BLaER1 (cell line): Measurements from ENCODE around the gene HMX1.
A peak's percentile ranks its signal among the peaks of the same experiment; 100 is the strongest.

ENCODE experiments used
- H3K27ac ChIP-seq: shearing (Covaris generic); formaldehyde crosslinking; 2 replicates; pipeline ENCODE4 v1.8.1; 2022
- H3K27me3 ChIP-seq: shearing (Covaris generic); formaldehyde crosslinking; 2 replicates; pipeline ENCODE4 v1.8.1; 2022
- H3K36me3 ChIP-seq: shearing (Covaris generic); formaldehyde crosslinking; 2 replicates; pipeline ENCODE4 v1.8.1; 2022
- H3K4me1 ChIP-seq: shearing (Covaris generic); formaldehyde crosslinking; 2 replicates; pipeline ENCODE4 v1.8.1; 2022
- H3K4me2 ChIP-seq: shearing (Covaris generic); formaldehyde crosslinking; 2 replicates; pipeline ENCODE4 v1.8.1; 2022
- H3K4me3 ChIP-seq: shearing (Covaris generic); formaldehyde crosslinking; 2 replicates; pipeline ENCODE4 v1.8.1; 2022
- H3K9ac ChIP-seq: shearing (Covaris generic); formaldehyde crosslinking; 2 replicates; pipeline ENCODE4 v1.8.1; 2022
- H3K9me3 ChIP-seq: shearing (Covaris generic); formaldehyde crosslinking; 2 replicates; pipeline ENCODE4 v1.8.1; 2022
- H4K20me1 ChIP-seq: shearing (Covaris generic); formaldehyde crosslinking; 2 replicates; pipeline ENCODE4 v1.8.1; 2022
- Cebpa-rat ChIP-seq: shearing (Covaris generic); IDR thresholded peaks from 2 replicates; pipeline ENCODE4 v1.8.1; 2022

Gene HMX1

DNA sequence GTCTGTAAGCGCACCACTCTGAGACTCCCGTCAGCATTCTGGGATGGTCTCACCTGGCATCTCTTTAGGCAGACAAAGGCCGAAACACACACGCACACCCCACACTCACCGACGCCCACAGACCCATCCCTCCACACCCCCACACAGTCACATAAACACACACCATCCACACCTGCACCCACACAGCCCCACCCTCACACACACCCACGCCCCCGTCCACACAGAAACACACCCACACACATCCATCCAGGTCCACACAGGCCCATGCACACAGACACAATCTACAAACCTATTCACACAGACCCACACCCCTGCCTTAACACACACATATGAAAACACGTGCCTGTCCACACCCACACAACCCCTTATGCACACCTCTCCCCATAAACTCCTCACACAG lies 9.2 kb upstream of the HMX1 start:
- H3K4me1 ChIP-seq = peaks cover 10% of the 10 kb centered on the region
- no peak for TF ChIP-seq Cebpa-rat
- no peaks in the 10 kb centered on the region for H3K9me3 ChIP-seq
- no peak overlapping the region for H3K27ac ChIP-seq
- H3K9ac ChIP-seq = no peak overlapping the region
- H3K36me3 ChIP-seq = no peaks in the 10 kb centered on the region
- H3K27me3 ChIP-seq = peaks cover 49% of the 10 kb centered on the region
- H4K20me1 ChIP-seq = peaks cover 8% of the 10 kb centered on the region
- no peak overlapping the region for H3K4me3 ChIP-seq
- no peak overlapping the region for H3K4me2 ChIP-seq

DNA sequence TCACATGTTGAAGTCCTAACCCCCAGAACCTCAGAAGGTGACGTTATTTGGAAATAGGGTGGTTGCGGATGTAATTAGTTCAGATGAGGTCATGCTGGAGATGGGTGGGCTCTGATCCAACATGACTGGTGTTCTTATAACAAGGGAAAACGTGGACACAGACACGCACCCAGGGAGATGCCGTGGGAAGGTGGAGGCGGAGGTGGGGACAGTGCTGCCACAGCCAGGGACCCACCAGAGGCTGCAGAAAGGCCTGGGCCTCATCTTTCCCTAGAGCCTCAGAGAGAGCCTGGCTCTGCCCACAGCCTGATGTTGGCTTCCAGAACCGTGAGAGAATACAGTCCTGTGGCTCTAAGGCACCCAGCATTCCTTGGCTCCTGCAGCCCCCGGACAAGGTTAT lies 7.9 kb upstream of the HMX1 start:
- H3K27ac ChIP-seq = no peak overlapping the region
- H3K27me3 ChIP-seq = peaks cover 49% of the 10 kb centered on the region
- H4K20me1 ChIP-seq = no peaks in the 10 kb centered on the region
- peaks cover 23% of the 10 kb centered on the region for H3K4me1 ChIP-seq
- H3K4me2 ChIP-seq = no peak overlapping the region
- H3K9ac ChIP-seq = no peak overlapping the region
- TF ChIP-seq Cebpa-rat = no peak
- H3K36me3 ChIP-seq = no peaks in the 10 kb centered on the region
- no peaks in the 10 kb centered on the region for H3K9me3 ChIP-seq
- no peak overlapping the region for H3K4me3 ChIP-seq

DNA sequence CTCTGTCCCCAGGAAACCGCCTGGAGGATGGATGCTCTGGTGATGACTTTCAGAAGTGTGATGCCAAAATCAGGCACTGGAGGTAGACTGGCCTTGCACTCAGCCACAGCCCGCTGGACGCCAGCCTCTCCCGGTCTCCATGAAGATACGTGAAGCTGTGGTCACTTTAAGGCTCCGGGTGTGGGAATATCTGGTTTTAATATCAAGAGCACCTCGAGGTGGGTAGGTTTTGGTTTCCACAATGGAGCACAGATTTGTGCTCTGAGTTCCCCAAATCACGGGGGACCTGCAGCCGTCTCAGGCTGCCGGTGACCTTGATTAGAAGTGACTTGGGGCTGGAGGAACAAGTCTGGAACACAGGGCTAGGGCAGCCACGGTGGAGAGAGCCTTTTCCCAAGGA lies 6.8 kb upstream of the HMX1 start:
- Histone ChIP-seq H3K36me3 (no peaks in the 10 kb centered on the region), H3K9ac (no peak overlapping the region), H4K20me1 (no peaks in the 10 kb centered on the region), H3K4me1 (peaks cover 28% of the 10 kb centered on the region), H3K27me3 (peaks cover 39% of the 10 kb centered on the region), H3K27ac (no peak overlapping the region), H3K9me3 (peaks cover 10% of the 10 kb centered on the region), H3K4me2 (peak overlapping the region; percentile 39; the same call in 1 of the 2 replicates), H3K4me3 (no peak overlapping the region)
- TF ChIP-seq Cebpa-rat = no peak

DNA sequence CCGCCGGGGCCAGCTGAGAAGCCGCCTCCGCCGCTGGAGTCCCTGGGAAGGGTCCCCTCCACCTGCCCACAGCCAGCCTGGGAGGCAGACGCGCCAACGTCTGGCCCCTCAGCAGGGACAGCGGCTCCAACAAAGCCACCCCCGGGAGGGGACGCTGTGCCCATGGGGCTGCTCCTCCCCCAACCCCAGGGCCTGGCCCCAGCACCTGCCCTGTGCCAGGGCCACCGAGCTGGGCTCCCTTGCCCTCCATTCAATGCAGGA lies 6.1 kb upstream of the HMX1 start:
- Histone ChIP-seq H3K4me2 (peak overlapping the region; percentile 39), H3K27me3 (peaks cover 44% of the 10 kb centered on the region), H3K4me1 (peaks cover 28% of the 10 kb centered on the region), H3K9me3 (peaks cover 17% of the 10 kb centered on the region), H3K4me3 (no peak overlapping the region), H3K27ac (no peak overlapping the region), H4K20me1 (no peaks in the 10 kb centered on the region), H3K36me3 (no peaks in the 10 kb centered on the region), H3K9ac (no peak overlapping the region)
- TF ChIP-seq Cebpa-rat = no peak

DNA sequence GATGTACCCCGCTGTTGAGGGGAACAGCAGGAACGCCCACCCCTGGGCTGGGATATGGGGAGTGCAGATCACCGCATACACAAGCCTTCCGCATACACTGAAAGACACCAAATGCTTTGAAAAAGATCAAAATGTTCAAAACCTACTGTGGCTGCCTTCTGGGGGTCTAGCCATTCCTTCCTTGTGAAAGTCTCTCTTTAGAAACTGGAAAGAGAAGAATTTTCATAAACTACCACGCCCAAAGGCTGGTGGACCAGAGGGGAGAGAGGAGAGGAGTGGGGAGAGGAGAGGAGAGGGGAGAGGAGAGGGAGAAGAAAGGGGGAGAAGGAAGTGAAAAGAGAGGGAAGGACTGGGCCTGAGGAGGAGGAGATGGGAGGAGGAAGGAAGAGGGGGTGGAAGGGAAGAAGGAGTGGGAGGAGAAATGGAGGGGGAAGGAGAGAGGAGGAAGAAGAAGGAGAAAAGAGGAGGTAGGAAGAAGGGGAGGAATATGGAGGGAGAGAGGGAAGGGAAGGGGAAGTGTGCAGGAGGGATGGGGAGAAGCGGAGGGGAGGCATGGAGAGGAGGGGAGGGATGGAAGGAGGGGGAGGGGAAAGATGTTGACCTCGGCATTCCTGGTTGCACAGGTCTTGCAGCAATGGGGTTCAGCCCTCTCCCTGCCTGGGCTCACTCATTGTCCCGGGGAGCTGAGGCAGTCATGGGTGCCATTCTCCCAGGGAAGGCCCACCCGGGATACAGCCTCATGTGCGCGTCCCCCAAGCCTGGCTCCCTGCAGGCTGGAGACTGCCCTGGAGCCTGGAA lies 5.5 kb upstream of the HMX1 start:
- peaks cover 50% of the 10 kb centered on the region for H3K27me3 ChIP-seq
- no peak for TF ChIP-seq Cebpa-rat
- H3K9me3 ChIP-seq = peaks cover 22% of the 10 kb centered on the region
- H3K9ac ChIP-seq = no peak overlapping the region
- H3K27ac ChIP-seq = no peak overlapping the region
- peak overlapping the region; percentile 39 for H3K4me2 ChIP-seq
- H3K36me3 ChIP-seq = no peaks in the 10 kb centered on the region
- H3K4me3 ChIP-seq = no peak overlapping the region
- H3K4me1 ChIP-seq = peaks cover 28% of the 10 kb centered on the region
- H4K20me1 ChIP-seq = no peaks in the 10 kb centered on the region

DNA sequence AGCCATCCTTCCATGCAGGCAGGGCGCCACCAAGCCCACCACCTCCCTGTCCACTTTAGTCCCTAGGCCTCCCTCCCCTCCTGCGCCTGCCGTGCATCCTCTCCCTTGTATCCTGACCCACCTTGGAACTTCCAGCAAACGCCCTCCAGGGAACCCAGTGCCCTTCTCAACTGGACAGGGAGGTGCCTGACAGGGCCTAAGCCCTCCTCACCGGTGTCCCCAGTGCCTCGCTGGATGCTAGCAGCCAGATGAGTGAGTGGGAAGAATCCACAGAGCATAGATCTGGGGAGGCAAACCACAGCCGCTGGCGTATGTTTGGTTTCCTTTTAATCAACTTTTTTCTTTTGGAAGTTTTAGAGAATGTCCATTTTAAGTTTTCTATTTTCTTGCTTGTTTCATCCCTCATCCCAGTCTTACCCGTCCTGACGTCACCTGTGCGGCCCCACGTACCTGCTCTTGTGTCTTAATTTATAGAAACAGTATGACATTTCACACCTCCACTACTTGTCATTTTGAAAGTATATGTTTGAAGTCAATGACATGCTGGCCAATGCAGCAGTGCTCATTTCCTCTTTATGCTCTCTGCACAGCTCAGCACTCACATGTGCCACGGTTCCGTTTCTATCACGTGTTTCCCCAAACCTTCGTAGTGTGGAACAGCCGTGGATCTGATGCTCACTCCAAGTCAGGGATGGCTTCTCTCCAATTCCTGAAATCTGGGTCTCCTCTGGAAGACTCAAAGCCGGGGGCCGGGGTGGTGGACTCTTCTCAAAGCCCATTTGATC lies 3.4 kb upstream of the HMX1 start:
- Histone ChIP-seq H3K4me1 (peaks cover 28% of the 10 kb centered on the region), H3K27me3 (peaks cover 63% of the 10 kb centered on the region), H3K9me3 (peaks cover 33% of the 10 kb centered on the region), H3K36me3 (no peaks in the 10 kb centered on the region), H3K27ac (no peak overlapping the region), H3K4me3 (no peak overlapping the region), H3K9ac (no peak overlapping the region), H4K20me1 (no peaks in the 10 kb centered on the region), H3K4me2 (peak overlapping the region; percentile 61)
- no peak for TF ChIP-seq Cebpa-rat

DNA sequence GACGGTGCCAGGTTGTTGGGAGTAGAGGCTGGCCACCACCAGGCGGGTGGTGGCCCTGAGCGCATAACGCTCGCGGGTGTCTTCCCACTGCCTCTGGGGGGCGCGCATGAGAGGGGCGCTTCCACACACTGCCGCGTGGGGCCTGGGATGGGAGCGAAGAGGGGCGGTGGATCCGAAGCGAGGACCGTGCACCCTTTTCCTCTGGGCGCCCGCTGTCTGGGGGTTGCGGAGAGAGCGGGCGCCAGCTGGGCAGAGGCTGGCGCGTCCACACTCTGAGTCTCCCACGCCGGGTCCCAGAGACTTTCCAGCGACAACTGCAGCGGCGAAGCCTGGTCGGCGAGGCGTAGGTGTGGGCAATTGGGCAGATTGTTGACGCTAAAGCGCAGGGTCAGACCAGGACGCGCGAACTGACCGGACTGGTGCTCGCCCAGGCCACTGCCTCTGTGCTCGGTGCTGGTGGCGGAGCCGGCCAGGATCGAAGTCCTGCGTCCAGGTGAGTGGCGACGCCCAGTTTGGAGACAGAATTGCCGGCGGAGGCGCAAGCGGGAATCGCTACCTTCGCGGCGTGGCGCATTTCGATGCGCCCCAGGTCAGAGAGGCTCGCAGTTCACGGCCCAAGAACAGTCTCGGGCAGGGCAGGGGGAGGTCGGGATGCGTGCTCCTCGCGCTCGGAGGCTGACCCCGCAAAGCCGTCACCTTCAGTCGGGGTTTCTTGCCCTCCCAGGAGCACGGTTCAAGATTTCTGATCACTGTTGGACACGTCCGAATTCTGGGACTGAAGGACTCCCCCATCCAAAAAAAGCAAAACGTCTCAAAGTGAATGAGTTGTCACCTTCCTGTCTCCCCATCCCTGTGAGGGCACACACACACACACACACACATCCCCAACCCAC lies 2.6 kb upstream of the HMX1 start:
- peaks cover 72% of the 10 kb centered on the region for H3K27me3 ChIP-seq
- H3K4me3 ChIP-seq = no peak overlapping the region
- H3K4me2 ChIP-seq = peak overlapping the region; percentile 61

DNA sequence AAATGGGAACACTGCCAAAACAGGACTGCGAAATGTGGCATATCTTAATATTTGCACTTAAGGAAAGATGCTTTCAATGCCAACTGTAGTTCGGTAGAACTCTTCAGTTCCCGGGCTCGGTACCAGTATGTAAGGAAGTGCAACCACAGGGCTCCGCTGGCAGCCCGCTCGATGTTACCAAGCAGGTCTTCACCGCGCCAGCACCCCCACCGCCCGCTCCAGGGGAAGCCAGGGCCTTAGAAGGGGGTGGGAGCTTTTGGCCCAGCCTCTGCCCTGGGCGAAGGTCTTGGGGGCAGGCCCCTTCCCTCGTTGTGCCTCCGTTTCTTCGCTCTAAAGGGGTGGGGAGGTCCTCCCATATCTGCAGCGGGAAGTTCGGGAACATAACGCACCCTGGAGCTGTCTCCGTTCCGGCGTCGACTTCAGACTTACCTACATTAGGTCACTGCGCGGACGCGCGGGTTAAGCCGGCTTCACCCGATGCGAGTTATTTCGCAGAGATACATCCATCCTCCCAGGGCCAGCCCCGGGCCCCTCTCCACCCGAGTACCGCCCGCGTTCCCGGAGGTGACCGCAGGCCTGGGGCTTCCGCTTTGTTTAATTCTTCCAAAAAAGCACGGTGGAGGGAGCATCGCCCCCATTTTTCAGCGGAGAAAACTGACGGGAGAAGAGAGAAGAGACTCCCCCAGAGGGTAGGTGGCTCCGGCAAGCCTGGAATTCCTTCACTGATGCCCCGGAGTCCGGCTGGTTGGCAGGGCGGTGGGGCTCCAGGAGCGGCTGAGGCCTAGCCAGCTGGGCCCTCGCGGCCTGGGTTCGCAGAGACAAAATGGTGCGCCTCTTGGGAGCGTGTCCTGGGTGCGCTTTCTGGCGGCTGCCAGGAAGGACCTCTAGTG lies 1.0 kb upstream of the HMX1 start:
- H3K4me2 ChIP-seq = no peak overlapping the region
- no peak overlapping the region for H3K9ac ChIP-seq
- no peaks in the 10 kb centered on the region for H3K36me3 ChIP-seq
- H3K4me1 ChIP-seq = peaks cover 23% of the 10 kb centered on the region
- H3K27ac ChIP-seq = no peak overlapping the region
- no peak for TF ChIP-seq Cebpa-rat
- H3K9me3 ChIP-seq = peaks cover 33% of the 10 kb centered on the region
- H4K20me1 ChIP-seq = peaks cover 17% of the 10 kb centered on the region; the same call in 1 of the 2 replicates
- H3K4me3 ChIP-seq = no peak overlapping the region
- H3K27me3 ChIP-seq = peaks cover 75% of the 10 kb centered on the region

More for the DNA sequence above, 2.6 kb upstream of the HMX1 start:
- TF ChIP-seq Cebpa-rat = no peak
- no peak overlapping the region for H3K27ac ChIP-seq
- H3K9me3 ChIP-seq = peaks cover 33% of the 10 kb centered on the region
- H3K36me3 ChIP-seq = no peaks in the 10 kb centered on the region
- peaks cover 5% of the 10 kb centered on the region; the same call in 1 of the 2 replicates for H4K20me1 ChIP-seq
- H3K9ac ChIP-seq = no peak overlapping the region
- peaks cover 28% of the 10 kb centered on the region for H3K4me1 ChIP-seq
